Loucy (cell line): ENCODE measurements around the gene PKP3.
"Not testable (repeated sequence)": the region's sequence is repeated elsewhere in the genome, so short reads cannot be mapped to it uniquely, and the experiment has no call there.

Experiments used
- H2AFZ ChIP-seq: fragments of 200-600 bp; sonication (generic); 2 replicates; pipeline ENCODE4 v1.6.0; 2016; ENCODE audit warnings: antibody characterized with exemption, mild to moderate bottlenecking, low read length, moderate library complexity
- H3F3A ChIP-seq: fragments of 200-600 bp; 2 replicates; pipeline ENCODE4 v1.6.0; 2016; ENCODE audit warnings: antibody characterized with exemption, low read depth, mild to moderate bottlenecking
- H3K27me3 ChIP-seq: fragments of 200-600 bp; sonication (generic); 2 replicates; pipeline ENCODE4 v1.6.1; 2014; ENCODE audit warnings: low read length, mild to moderate bottlenecking; ENCODE audit not compliant: insufficient read depth, poor library complexity, severe bottlenecking
- H3K36me3 ChIP-seq: fragments of 200-600 bp; sonication (generic); 2 replicates; pipeline ENCODE4 v1.6.1; 2016; ENCODE audit warnings: low read length; ENCODE audit not compliant: insufficient read depth
- H3K4me1 ChIP-seq: fragments of 200-600 bp; sonication (generic); 2 replicates; pipeline ENCODE4 v1.5.1; 2014; ENCODE audit warnings: low read length, mild to moderate bottlenecking; ENCODE audit not compliant: insufficient read depth, poor library complexity, severe bottlenecking
- H3K4me2 ChIP-seq: fragments of 200-600 bp; sonication (generic); 2 replicates; pipeline ENCODE4 v1.6.0; 2014; ENCODE audit warnings: antibody characterized with exemption, low read length, low read depth, mild to moderate bottlenecking; ENCODE audit not compliant: poor library complexity, severe bottlenecking
- H3K4me3 ChIP-seq: fragments of 200-600 bp; sonication (generic); 2 replicates; pipeline ENCODE4 v1.5.1; 2014; ENCODE audit warnings: low read length, mild to moderate bottlenecking, mixed read lengths; ENCODE audit not compliant: poor library complexity, severe bottlenecking
- H3K79me2 ChIP-seq: fragments of 200-600 bp; sonication (generic); 2 replicates; pipeline ENCODE4 v1.6.1; 2014; ENCODE audit warnings: low read length; ENCODE audit not compliant: insufficient read depth
- H3K9ac ChIP-seq: fragments of 200-600 bp; sonication (generic); 2 replicates; pipeline ENCODE4 v1.6.0; 2014; ENCODE audit warnings: mild to moderate bottlenecking, low read depth, low read length, moderate library complexity; ENCODE audit not compliant: poor library complexity, severe bottlenecking
- H3K9me2 ChIP-seq: fragments of 200-600 bp; sonication (generic); replicated peaks from 2 replicates; pipeline ENCODE4 v1.6.1; 2016; ENCODE audit warnings: low read depth, low read length, mixed read lengths
- H3K9me3 ChIP-seq: fragments of 200-600 bp; sonication (generic); 2 replicates; pipeline ENCODE4 v1.6.1; 2014; ENCODE audit warnings: mild to moderate bottlenecking, antibody characterized with exemption, low read length, low read depth; ENCODE audit not compliant: insufficient read depth
- H4K20me1 ChIP-seq: fragments of 200-600 bp; sonication (generic); 2 replicates; pipeline ENCODE4 v1.6.0; 2014; ENCODE audit warnings: antibody characterized with exemption, low read length, mild to moderate bottlenecking; ENCODE audit not compliant: insufficient read depth, poor library complexity, severe bottlenecking
- CTCF ChIP-seq: fragments of 200-600 bp; sonication (generic); conservative IDR thresholded peaks from 2 replicates; pipeline ENCODE4 v1.5.1; 2014; ENCODE audit warnings: mild to moderate bottlenecking, antibody characterized with exemption, low read length
- EZH2phosphoT487 ChIP-seq: fragments of 200-600 bp; IDR thresholded peaks from 2 replicates; pipeline ENCODE4 v1.6.1; 2018; ENCODE audit warnings: antibody characterized with exemption, mild to moderate bottlenecking, moderate library complexity, borderline replicate concordance

The PKP3 gene

GRCh38 chr11:433641-434040 lies 39.6 kb downstream of the PKP3 start:
- no peak overlapping the region for H3K4me3 ChIP-seq
- H3K9me2 ChIP-seq: no peaks in the 10 kb centered on the region
- H2AFZ ChIP-seq: no peak overlapping the region
- no peak overlapping the region for H3K4me2 ChIP-seq
- H4K20me1 ChIP-seq: no peaks in the 10 kb centered on the region
- no peaks in the 10 kb centered on the region for H3K27me3 ChIP-seq
- H3F3A ChIP-seq: no peaks in the 10 kb centered on the region
- no peak for TF ChIP-seq CTCF
- no peak for TF ChIP-seq EZH2phosphoT487
- no peaks in the 10 kb centered on the region for H3K4me1 ChIP-seq
- no peaks in the 10 kb centered on the region for H3K79me2 ChIP-seq
- H3K9ac ChIP-seq: no peak overlapping the region
- H3K9me3 ChIP-seq: no peaks in the 10 kb centered on the region
- H3K36me3 ChIP-seq: no peaks in the 10 kb centered on the region

- Histone ChIP-seq H3K36me3 (no peaks in the 10 kb centered on the region), H3K9ac (no peak overlapping the region), H3K79me2 (no peaks in the 10 kb centered on the region), H3K4me1 (no peaks in the 10 kb centered on the region), H3K27me3 (no peaks in the 10 kb centered on the region), H3K9me2 (no peaks in the 10 kb centered on the region), H2AFZ (no peak overlapping the region), H3K4me3 (no peak overlapping the region), H3F3A (no peaks in the 10 kb centered on the region), H4K20me1 (no peaks in the 10 kb centered on the region), H3K4me2 (no peak overlapping the region), H3K9me3 (no peaks in the 10 kb centered on the region)
- TF ChIP-seq EZH2phosphoT487 (no peak), CTCF (no peak)
Measured at GRCh38 chr11:434496-434895, 40.5 kb downstream of the PKP3 start.

GRCh38 chr11:434999-435740 lies 41.2 kb downstream of the PKP3 start:
- not testable (repeated sequence) for H3K36me3 ChIP-seq, H3K4me1 ChIP-seq

More at GRCh38 chr11:434999-435740, 41.2 kb downstream of the PKP3 start:
- H3K9me2 ChIP-seq, H3K9me3 ChIP-seq, H3K4me3 ChIP-seq, H3F3A ChIP-seq, H3K9ac ChIP-seq, H3K27me3 ChIP-seq, H2AFZ ChIP-seq, H4K20me1 ChIP-seq, H3K4me2 ChIP-seq, H3K79me2 ChIP-seq: not testable (repeated sequence)
